Karpas-422 (cell line): ENCODE data around the gene TAF11L4. TPM values are rescaled to one million over a fixed set of nuclear protein-coding genes. Genes with fewer than 3 reads are reported as not detected.
"Not testable (repeated sequence)": the region's sequence is repeated elsewhere in the genome, so short reads cannot be mapped to it uniquely, and the experiment has no call there.

Experiments used
- DNase-seq: peaks from one replicate; pipeline ENCODE4 v3.0.0-alpha.2; 2015
- H2AFZ ChIP-seq: fragments of 200-600 bp; sonication (generic); 2 replicates; pipeline ENCODE4 v1.6.1; 2014; ENCODE audit warnings: antibody characterized with exemption, low read length, mixed read lengths
- H3K27ac ChIP-seq: fragments of 200-600 bp; sonication (generic); 2 replicates; pipeline ENCODE4 v1.5.1; 2014; ENCODE audit warnings: mild to moderate bottlenecking, low read length, moderate library complexity
- H3K27me3 ChIP-seq: fragments of 200-600 bp; sonication (generic); 2 replicates; pipeline ENCODE4 v1.6.1; 2014; ENCODE audit warnings: low read length, mixed read lengths
- H3K36me3 ChIP-seq: fragments of 200-600 bp; sonication (generic); 2 replicates; pipeline ENCODE4 v1.6.1; 2014; ENCODE audit warnings: low read length, mixed read lengths; ENCODE audit not compliant: insufficient read depth
- H3K4me1 ChIP-seq: fragments of 200-600 bp; sonication (generic); 2 replicates; pipeline ENCODE4 v1.6.1; 2014; ENCODE audit warnings: mild to moderate bottlenecking, low read length, mixed read lengths
- H3K4me2 ChIP-seq: fragments of 200-600 bp; sonication (generic); 2 replicates; pipeline ENCODE4 v1.6.1; 2014; ENCODE audit warnings: low read length, low read depth, mild to moderate bottlenecking; ENCODE audit not compliant: poor library complexity, severe bottlenecking
- H3K4me3 ChIP-seq: fragments of 200-600 bp; sonication (generic); 2 replicates; pipeline ENCODE4 v1.5.1; 2014; ENCODE audit warnings: mild to moderate bottlenecking, antibody characterized with exemption, low read length, mixed read lengths
- H3K79me2 ChIP-seq: fragments of 200-600 bp; sonication (generic); 2 replicates; pipeline ENCODE4 v1.6.1; 2014; ENCODE audit warnings: mild to moderate bottlenecking, low read length, mixed read lengths
- H3K9ac ChIP-seq: fragments of 200-600 bp; sonication (generic); 2 replicates; pipeline ENCODE4 v1.6.0; 2014; ENCODE audit warnings: low read length
- H3K9me2 ChIP-seq: fragments of 200-600 bp; sonication (generic), shearing (Covaris generic); replicated peaks from 2 replicates; pipeline ENCODE4 v1.6.0; 2014; ENCODE audit warnings: mild to moderate bottlenecking, low read length, moderate library complexity; ENCODE audit not compliant: insufficient read depth
- H3K9me3 ChIP-seq: fragments of 300-700, 200-600 bp; sonication (generic); 2 replicates; pipeline ENCODE4 v1.6.1; 2014; ENCODE audit warnings: low read length, mixed read lengths
- H4K20me1 ChIP-seq: fragments of 200-600 bp; sonication (generic); 2 replicates; pipeline ENCODE4 v1.6.1; 2014; ENCODE audit warnings: mild to moderate bottlenecking, antibody characterized with exemption, low read length, low read depth; ENCODE audit not compliant: insufficient read depth
- total RNA-seq: library from RNA; depleted of rRNA; stranded (reverse); fragments of >200 nt; shearing (Covaris generic); gene quantifications from 2 replicates; pipeline ENCODE4 v1.2.3, GENCODE V29; 2014; ENCODE audit warnings: low replicate concordance; rRNA removed

Gene TAF11L4
- total RNA-seq, result not detected in 2 replicates

DNA sequence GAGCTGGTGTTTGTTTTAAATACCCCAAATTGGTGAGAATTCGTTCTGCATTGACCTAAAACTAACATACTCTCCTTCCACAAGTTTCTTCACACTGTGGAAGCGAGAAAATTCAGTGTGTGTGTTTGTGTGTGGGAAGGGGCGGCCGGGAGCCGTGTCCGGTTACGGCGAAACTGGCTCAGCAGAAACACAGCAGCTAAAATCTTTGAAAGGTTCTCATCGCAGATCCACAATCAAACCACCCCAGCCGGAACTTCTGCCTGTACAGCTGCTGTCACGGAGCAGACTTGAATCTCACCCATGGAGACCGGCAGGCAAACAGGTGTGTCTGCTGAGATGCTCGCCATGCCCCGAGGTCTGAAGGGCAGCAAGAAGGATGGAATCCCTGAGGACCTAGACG is at the start of gene TAF11L4:
Gene TAF11L4, plus strand, starts transcription at position 301 of the 400 bp plus-strand sequence.
- not testable (repeated sequence) for H2AFZ ChIP-seq, H3K4me2 ChIP-seq, H3K9me2 ChIP-seq, H3K27me3 ChIP-seq, H3K79me2 ChIP-seq, DNase-seq, H3K4me3 ChIP-seq, H3K4me1 ChIP-seq, H3K9ac ChIP-seq, H3K27ac ChIP-seq, H3K9me3 ChIP-seq, H4K20me1 ChIP-seq, H3K36me3 ChIP-seq

DNA sequence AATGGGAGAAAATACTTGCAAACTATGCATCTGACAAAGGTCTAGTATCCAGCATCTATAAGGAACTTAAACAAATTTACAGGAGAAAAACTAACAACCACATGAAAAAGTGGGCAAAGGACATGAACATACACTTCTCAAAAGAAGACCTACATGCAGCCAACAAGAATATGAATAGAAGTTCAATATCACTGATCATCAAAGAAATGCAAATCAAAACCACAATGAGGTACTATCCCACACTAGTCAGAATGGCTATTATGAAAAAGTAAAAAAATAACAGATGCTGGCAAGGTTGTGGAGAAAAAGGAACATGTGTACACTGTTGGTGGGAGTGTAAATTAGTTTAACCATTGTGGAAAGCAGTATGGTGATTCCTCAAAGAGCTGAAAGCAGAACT is 46.5 kb upstream of the TAF11L4 start:
- not testable (repeated sequence) for H3K9me3 ChIP-seq

DNA sequence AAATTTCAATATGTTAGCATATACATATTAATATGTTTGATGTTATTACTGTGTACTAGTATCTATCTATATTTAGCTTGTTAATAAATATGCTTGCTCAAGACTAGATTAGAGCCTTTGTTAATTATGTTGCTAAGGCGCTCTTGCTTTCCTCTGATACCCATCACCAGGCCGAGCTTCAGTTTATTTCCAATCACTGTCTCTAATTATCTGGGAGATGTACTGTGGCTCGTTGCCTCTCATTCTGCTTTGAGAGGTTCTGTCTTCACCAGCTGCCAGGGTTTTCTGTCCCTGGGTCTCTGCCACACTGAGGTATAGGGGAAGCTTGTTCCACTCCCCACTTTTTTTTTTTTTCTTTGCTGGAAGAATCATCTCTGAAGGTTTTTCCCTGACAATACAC is 44.6 kb upstream of the TAF11L4 start:
- Histone ChIP-seq H3K9me3 (no peaks in the 10 kb centered on the region), H3K4me1 (no peaks in the 10 kb centered on the region), H3K9me2 (no peaks in the 10 kb centered on the region), H3K4me2 (no peak overlapping the region), H2AFZ (no peak overlapping the region), H3K79me2 (no peaks in the 10 kb centered on the region), H3K27ac (no peak overlapping the region), H3K36me3 (no peaks in the 10 kb centered on the region), H4K20me1 (no peaks in the 10 kb centered on the region), H3K27me3 (no peaks in the 10 kb centered on the region), H3K9ac (no peak overlapping the region), H3K4me3 (no peak overlapping the region)
- DNase-seq, result no peak

More for the DNA sequence above, 46.5 kb upstream of the TAF11L4 start:
- H2AFZ ChIP-seq, H3K79me2 ChIP-seq, H3K36me3 ChIP-seq, H3K9ac ChIP-seq, H3K4me2 ChIP-seq, H4K20me1 ChIP-seq, H3K27me3 ChIP-seq, H3K27ac ChIP-seq, H3K9me2 ChIP-seq, H3K4me3 ChIP-seq, H3K4me1 ChIP-seq, DNase-seq: not testable (repeated sequence)

DNA sequence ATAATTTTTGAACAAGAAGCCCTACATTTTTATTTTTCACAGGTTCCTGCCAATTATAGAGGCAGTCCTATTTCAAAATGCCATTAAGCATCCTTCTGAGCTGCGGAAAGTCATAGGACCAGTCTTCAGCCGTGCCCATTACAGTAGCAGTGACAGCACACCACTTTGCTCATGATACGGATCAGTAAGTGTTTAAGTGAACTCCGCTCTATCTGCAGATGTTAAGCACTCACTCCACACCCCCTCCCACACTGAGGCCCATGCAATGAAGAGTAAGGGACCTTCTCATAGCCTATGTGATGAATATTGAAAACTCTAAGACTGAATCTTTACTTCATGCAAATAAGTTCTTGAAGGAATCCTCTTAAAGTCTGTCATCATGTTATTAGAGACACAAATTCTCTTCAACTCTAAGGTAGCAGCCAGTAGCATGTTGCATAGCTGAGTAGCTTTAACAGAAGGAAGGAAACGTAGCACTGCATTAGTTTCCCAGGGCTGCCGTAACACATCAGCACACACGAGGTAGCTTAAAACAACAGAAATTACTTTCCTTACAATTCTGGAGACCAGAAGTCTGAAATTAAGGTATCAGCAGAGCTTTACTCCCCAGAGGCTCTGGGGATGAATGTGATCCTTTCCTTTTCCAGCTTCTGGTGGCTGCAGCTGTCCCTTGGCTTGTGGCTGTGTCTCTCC is 43.9 kb upstream of the TAF11L4 start:
- no peaks in the 10 kb centered on the region for H3K36me3 ChIP-seq
- H3K4me1 ChIP-seq, result no peaks in the 10 kb centered on the region
- no peak overlapping the region for H2AFZ ChIP-seq
- no peaks in the 10 kb centered on the region for H3K27me3 ChIP-seq
- no peaks in the 10 kb centered on the region for H4K20me1 ChIP-seq
- no peak for DNase-seq
- no peak overlapping the region for H3K9ac ChIP-seq
- H3K4me2 ChIP-seq, result no peak overlapping the region
- H3K9me2 ChIP-seq, result no peaks in the 10 kb centered on the region
- H3K79me2 ChIP-seq, result no peaks in the 10 kb centered on the region
- no peak overlapping the region for H3K27ac ChIP-seq
- H3K4me3 ChIP-seq, result no peak overlapping the region
- no peaks in the 10 kb centered on the region for H3K9me3 ChIP-seq

DNA sequence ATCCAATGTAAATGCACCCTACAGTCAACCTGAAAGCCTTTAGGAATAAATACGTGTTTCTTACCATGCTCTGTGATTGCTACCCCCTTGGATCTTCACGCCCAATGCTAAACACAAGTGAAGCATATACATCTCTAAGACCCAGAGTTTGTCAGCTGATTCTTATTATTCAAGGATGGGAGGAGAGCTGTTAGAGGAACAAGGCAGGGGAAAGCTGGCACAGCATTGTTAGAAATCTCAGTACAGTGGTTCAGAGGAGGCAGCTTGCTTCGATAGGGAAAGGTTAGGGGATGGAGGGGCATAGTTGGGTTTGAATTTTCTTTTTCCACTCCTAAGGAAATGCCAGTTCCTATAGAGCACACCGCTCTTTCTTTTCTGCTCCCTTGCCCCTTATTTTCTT is 40.2 kb upstream of the TAF11L4 start:
- Histone ChIP-seq H2AFZ (no peak overlapping the region), H3K9ac (no peak overlapping the region), H3K9me3 (no peaks in the 10 kb centered on the region), H3K4me3 (no peak overlapping the region), H3K27me3 (no peaks in the 10 kb centered on the region), H3K4me1 (no peaks in the 10 kb centered on the region), H3K27ac (no peak overlapping the region), H3K9me2 (no peaks in the 10 kb centered on the region), H4K20me1 (no peaks in the 10 kb centered on the region), H3K79me2 (no peaks in the 10 kb centered on the region), H3K36me3 (no peaks in the 10 kb centered on the region), H3K4me2 (no peak overlapping the region)
- DNase-seq, result no peak

DNA sequence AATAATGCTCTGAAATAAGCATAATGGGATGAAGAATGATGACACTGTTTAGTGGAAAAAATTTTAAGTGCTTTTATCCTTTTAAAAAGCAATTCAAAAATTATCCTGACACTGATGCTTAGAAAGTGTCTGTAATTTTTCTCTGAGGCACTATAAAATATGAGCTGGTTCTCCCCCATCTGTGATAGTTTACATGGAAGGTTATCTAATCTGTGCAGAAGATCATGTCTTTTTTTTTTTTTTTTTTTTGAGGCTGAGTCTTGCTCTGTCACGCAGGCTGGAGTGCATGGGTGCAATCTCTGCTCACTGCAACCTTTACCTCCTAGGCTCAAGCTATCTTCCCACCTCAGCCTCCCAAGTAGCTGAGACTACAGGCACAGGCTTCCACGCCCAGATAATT is 38.8 kb upstream of the TAF11L4 start:
- Histone ChIP-seq H3K9me3 (no peaks in the 10 kb centered on the region), H3K9ac (no peak overlapping the region), H3K27me3 (no peaks in the 10 kb centered on the region), H3K27ac (no peak overlapping the region), H3K4me1 (no peaks in the 10 kb centered on the region), H3K36me3 (no peaks in the 10 kb centered on the region), H3K4me2 (no peak overlapping the region), H3K79me2 (no peaks in the 10 kb centered on the region), H4K20me1 (no peaks in the 10 kb centered on the region), H3K4me3 (no peak overlapping the region), H2AFZ (no peak overlapping the region), H3K9me2 (no peaks in the 10 kb centered on the region)
- no peak for DNase-seq

DNA sequence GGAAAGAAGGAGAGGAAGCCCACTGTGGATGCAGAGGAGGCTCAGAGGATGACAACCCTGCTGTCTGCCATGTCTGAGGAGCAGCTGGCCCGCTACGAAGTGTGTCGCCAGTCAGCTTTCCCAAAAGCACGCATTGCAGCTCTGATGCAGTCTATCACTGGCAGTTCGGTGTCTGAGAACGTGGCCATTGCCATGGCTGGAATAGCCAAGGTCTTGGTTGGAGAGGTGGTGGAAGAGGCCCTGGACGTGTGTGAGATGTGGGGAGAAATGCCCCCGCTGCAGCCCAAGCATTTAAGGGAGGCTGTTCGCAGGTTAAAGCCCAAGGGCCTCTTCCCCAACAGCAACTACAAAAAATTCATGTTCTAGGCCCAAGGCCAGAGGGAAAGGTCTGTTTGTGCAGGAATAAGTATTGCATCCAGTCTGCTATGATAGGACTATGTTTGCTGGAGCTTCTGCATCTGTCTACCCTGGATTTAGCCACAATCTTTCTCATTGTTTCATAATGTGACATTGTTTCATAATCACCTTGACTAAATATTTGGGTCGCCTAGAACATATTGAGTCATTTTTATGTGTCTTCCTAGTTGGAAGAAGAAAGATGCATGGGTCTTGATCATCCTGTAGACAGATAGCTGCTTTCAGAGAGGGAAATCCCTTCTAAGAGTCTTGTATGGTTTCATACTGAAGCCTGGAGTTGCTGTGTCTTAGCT is 35.0 kb upstream of the TAF11L4 start:
- not testable (repeated sequence) for H2AFZ ChIP-seq, H3K9me2 ChIP-seq, H3K79me2 ChIP-seq, H3K9ac ChIP-seq, H3K4me1 ChIP-seq, H3K4me3 ChIP-seq, H3K9me3 ChIP-seq, H3K27ac ChIP-seq, H3K27me3 ChIP-seq, H3K4me2 ChIP-seq, H4K20me1 ChIP-seq, H3K36me3 ChIP-seq
- DNase-seq, result peak; percentile 20

DNA sequence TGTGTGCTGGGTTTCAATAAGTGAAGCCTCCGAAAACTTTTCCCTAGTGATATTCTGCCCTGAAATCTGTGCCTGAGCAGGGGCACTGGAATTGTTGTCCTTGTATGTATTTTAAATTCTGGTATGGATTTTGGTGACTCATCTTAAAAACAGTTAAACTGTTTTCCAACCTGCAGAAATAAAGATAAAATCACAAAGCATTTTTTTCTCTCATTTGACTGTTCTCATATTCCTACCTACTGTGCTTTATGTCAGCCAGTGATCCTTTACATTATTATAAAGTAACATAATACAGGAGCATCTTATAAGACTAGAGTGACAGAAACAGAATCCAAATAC is 34.5 kb upstream of the TAF11L4 start:
- Histone ChIP-seq H3K79me2 (no peaks in the 10 kb centered on the region), H3K4me2 (no peak overlapping the region), H3K27ac (no peak overlapping the region), H2AFZ (no peak overlapping the region), H4K20me1 (no peaks in the 10 kb centered on the region), H3K4me1 (no peaks in the 10 kb centered on the region), H3K36me3 (no peaks in the 10 kb centered on the region), H3K4me3 (no peak overlapping the region), H3K27me3 (no peaks in the 10 kb centered on the region), H3K9ac (no peak overlapping the region), H3K9me2 (no peaks in the 10 kb centered on the region), H3K9me3 (no peaks in the 10 kb centered on the region)
- DNase-seq, result no peak
